Smooth muscle cell (in vitro differentiated cells): ENCODE results near the gene KIF21B. TPM values are rescaled to one million over a fixed set of nuclear protein-coding genes. Genes with fewer than 3 reads are reported as not detected.
A peak's percentile ranks its signal among the peaks of the same experiment; 100 is the strongest.

ENCODE experiments used
- DNase-seq: peaks from one replicate; lab custom pipeline; 2025; ENCODE audit not compliant: unreplicated experiment; lab: John Stamatoyannopoulos, UW
- H2AFZ ChIP-seq: fragments of 200-600 bp; sonication (generic); 2 replicates; pipeline ENCODE4 v1.6.0; 2016; ENCODE audit warnings: antibody characterized with exemption, low read depth, mild to moderate bottlenecking
- H3F3A ChIP-seq: fragments of 200-600 bp; sonication (generic); 2 replicates; pipeline ENCODE4 v1.6.0; 2017; ENCODE audit warnings: antibody characterized with exemption, low read depth
- H3K27ac ChIP-seq: fragments of 200-600 bp; sonication (generic); 2 replicates; pipeline ENCODE4 v1.5.1; 2016; ENCODE audit warnings: low read depth, mild to moderate bottlenecking
- H3K27me3 ChIP-seq: fragments of 200-600 bp; sonication (generic); 2 replicates; pipeline ENCODE4 v1.6.1; 2016; ENCODE audit warnings: low read depth, mild to moderate bottlenecking
- H3K36me3 ChIP-seq: fragments of 200-600 bp; sonication (generic); 2 replicates; pipeline ENCODE4 v1.5.1; 2016; ENCODE audit warnings: low read depth
- H3K4me1 ChIP-seq: fragments of 200-600 bp; sonication (generic); 2 replicates; pipeline ENCODE4 v1.5.1; 2016; ENCODE audit warnings: low read depth
- H3K4me2 ChIP-seq: fragments of 200-600 bp; sonication (generic); 2 replicates; pipeline ENCODE4 v1.6.0; 2016; ENCODE audit warnings: mild to moderate bottlenecking
- H3K4me3 ChIP-seq: fragments of 200-600 bp; sonication (generic); 2 replicates; pipeline ENCODE4 v1.5.1; 2016; ENCODE audit warnings: mild to moderate bottlenecking
- H3K79me2 ChIP-seq: fragments of 200-600 bp; sonication (generic); 2 replicates; pipeline ENCODE4 v1.6.0; 2016; ENCODE audit warnings: low read depth, mild to moderate bottlenecking
- H3K9ac ChIP-seq: fragments of 200-600 bp; sonication (generic); 2 replicates; pipeline ENCODE4 v1.6.0; 2016; ENCODE audit warnings: low read depth
- H3K9me3 ChIP-seq: fragments of 200-600 bp; sonication (generic); replicated peaks from 2 replicates; pipeline ENCODE4 v1.5.1; 2016; ENCODE audit warnings: low read depth
- H4K20me1 ChIP-seq: fragments of 200-600 bp; sonication (generic); 2 replicates; pipeline ENCODE4 v1.6.0; 2016; ENCODE audit warnings: low read depth
- WGBS: methylation state at CpG from one replicate; pipeline ENCODE4 v1.1.7; 2016; ENCODE audit warnings: low lambda C conversion rate; 5-methylcytosine and 5-hydroxymethylcytosine counted together
- polyA plus RNA-seq: library from polyadenylated mRNA; unstranded; fragments of >200 nt; fragmentation: Nextera tagmentation; extraction: Ambion mirVana; gene quantifications from 2 replicates; pipeline ENCODE4 v1.2.1, GENCODE V29; 2016
- total RNA-seq: library from RNA; depleted of rRNA; stranded (reverse); fragments of >200 nt; gene quantifications from 2 replicates; pipeline ENCODE4 v1.2.3, GENCODE V29; 2014
- TF ChIP-seq, protein P1 (sequence below): fragments of 200-600 bp; sonication (generic); IDR thresholded peaks from 2 replicates; pipeline ENCODE4 v1.5.1; 2017; ENCODE audit warnings: borderline replicate concordance, mild to moderate bottlenecking, antibody characterized with exemption; ENCODE audit not compliant: insufficient read depth, poor library complexity, severe bottlenecking

KIF21B gene
- total and polyA plus RNA-seq, 2 experiments from 2014 or later = 1.0 to 1.9 TPM

DNA sequence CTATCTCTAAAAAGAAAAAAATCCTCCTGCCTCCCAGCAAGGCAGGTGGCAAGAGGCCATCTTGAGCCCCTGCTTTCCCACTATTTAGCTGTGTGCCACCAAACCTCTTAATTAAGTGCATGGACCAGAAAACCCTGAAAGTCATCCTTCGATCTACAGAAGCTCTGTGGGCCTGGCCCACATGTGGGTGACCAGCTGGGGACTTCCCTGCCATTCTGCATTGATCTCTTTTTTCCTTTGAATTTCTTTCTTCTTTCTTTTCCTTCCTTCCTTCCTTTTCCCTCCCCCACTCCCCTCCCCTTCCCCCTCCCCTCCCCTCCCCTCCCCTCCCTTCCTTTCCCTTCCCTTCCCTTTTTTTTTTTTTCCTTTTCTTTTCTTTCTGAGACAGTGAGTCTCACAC is 38.0 kb downstream of the KIF21B start:
- Histone ChIP-seq H3K4me1 (no peaks in the 10 kb centered on the region), H3K79me2 (no peaks in the 10 kb centered on the region), H3K27me3 (no peaks in the 10 kb centered on the region), H3K9me3 (no peaks in the 10 kb centered on the region), H3K4me2 (no peak overlapping the region), H3K4me3 (no peak overlapping the region), H2AFZ (no peak overlapping the region), H4K20me1 (no peaks in the 10 kb centered on the region), H3F3A (no peaks in the 10 kb centered on the region), H3K9ac (no peak overlapping the region), H3K27ac (no peak overlapping the region), H3K36me3 (no peaks in the 10 kb centered on the region)
- 93% methylated on average over 1 of the region's 1 CpG for WGBS
- TF ChIP-seq, protein P1, sequence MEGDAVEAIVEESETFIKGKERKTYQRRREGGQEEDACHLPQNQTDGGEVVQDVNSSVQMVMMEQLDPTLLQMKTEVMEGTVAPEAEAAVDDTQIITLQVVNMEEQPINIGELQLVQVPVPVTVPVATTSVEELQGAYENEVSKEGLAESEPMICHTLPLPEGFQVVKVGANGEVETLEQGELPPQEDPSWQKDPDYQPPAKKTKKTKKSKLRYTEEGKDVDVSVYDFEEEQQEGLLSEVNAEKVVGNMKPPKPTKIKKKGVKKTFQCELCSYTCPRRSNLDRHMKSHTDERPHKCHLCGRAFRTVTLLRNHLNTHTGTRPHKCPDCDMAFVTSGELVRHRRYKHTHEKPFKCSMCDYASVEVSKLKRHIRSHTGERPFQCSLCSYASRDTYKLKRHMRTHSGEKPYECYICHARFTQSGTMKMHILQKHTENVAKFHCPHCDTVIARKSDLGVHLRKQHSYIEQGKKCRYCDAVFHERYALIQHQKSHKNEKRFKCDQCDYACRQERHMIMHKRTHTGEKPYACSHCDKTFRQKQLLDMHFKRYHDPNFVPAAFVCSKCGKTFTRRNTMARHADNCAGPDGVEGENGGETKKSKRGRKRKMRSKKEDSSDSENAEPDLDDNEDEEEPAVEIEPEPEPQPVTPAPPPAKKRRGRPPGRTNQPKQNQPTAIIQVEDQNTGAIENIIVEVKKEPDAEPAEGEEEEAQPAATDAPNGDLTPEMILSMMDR = no peak
- DNase-seq = no peak

DNA sequence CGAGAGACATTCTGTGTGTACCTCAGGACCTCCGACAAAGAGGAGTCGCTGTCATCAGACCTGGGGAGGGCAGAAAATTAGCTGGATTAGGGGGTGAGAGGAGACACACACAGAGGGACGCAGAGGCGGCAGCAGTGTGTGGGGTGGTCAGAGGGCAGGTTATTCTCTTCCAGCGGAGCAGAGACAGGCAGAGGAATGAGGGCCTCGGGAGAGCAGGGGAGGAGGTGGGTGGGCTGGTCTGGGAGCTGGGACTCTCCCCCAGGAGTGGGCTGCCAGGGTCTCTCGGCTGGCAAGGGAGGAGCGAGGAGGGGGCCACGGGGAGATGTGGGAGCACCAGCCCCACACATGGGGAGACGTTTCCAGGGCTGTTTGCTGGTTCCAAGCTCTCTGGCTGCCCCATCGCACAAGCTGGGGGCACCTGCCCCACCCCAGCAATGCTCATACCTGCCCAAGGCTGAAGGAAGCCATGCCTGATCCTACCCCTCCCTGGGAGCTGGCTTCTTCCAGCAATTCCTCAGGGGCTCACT is 40.4 kb downstream of the KIF21B start:
- TF ChIP-seq, protein P1 = no peak
- no peak overlapping the region for H3K27ac ChIP-seq
- no peak overlapping the region for H3K9ac ChIP-seq
- no peaks in the 10 kb centered on the region for H3F3A ChIP-seq
- no peaks in the 10 kb centered on the region for H3K79me2 ChIP-seq
- WGBS = 97% methylated on average over 7 of the region's 12 CpGs
- H3K9me3 ChIP-seq = no peaks in the 10 kb centered on the region
- no peak overlapping the region for H3K4me2 ChIP-seq
- no peaks in the 10 kb centered on the region for H3K36me3 ChIP-seq
- no peaks in the 10 kb centered on the region for H4K20me1 ChIP-seq
- H3K4me3 ChIP-seq = no peak overlapping the region
- H3K4me1 ChIP-seq = no peaks in the 10 kb centered on the region
- H2AFZ ChIP-seq = no peak overlapping the region
- DNase-seq = no peak
- H3K27me3 ChIP-seq = no peaks in the 10 kb centered on the region

DNA sequence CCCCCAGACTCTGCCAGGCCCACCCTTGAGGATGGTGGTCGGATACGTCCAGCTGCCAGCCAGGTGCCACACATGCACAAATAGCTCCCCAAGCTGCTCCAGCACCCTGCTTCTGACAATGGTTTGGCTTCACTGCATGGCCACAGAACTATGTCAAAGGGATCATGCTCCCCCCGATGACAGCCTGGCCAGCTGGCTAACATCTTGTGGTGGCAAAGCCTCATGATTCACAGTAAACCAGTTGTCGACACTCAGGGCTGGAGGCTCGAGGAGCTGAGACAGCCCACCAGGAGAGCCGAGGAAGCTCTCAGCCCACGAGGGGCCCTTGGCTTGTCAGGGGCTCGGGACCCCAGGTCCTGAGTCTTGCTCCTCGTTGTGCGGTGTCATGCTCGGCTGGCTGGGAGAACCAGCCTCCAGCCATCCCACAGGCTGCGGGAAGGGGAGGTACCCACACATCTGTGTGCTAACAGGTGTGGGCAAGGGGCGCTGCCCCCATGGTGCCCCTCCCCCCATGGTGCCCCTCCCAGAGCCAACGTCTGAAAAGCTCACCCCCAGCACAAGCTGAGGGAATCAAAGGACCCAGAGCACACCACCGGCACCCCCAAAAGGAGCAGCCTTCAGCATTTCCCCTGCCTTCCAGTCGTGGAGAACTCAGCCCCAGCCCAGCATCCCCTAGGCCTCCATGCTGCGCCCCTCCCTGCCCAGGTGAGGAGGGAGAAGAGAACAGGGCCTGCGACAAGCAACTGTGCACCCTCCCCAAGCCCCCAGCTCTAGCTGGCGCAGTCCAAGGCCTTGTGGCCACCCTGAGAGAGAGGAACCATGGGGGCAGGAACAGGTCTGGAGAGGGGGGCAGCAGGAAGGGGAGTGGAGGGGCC is 41.2 kb downstream of the KIF21B start:
- peak overlapping the region; percentile 40 for H3K4me2 ChIP-seq
- no peaks in the 10 kb centered on the region for H3K4me1 ChIP-seq
- no peaks in the 10 kb centered on the region for H3K36me3 ChIP-seq
- DNase-seq = peak; percentile 14
- no peaks in the 10 kb centered on the region for H4K20me1 ChIP-seq
- 56% methylated on average over 17 of the region's 19 CpGs for WGBS
- no peak overlapping the region for H2AFZ ChIP-seq
- H3K27ac ChIP-seq = no peak overlapping the region
- no peaks in the 10 kb centered on the region for H3K79me2 ChIP-seq
- no peaks in the 10 kb centered on the region for H3F3A ChIP-seq
- H3K4me3 ChIP-seq = no peak overlapping the region
- no peaks in the 10 kb centered on the region for H3K9me3 ChIP-seq
- H3K9ac ChIP-seq = no peak overlapping the region
- TF ChIP-seq, protein P1 = no peak
- H3K27me3 ChIP-seq = no peaks in the 10 kb centered on the region
